Glomerular visceral epithelial cell (primary cell): Measurements from ENCODE around the gene BLZF1.
"Not testable (repeated sequence)": the region's sequence is repeated elsewhere in the genome, so short reads cannot be mapped to it uniquely, and the experiment has no call there.

Source experiments
- DNase-seq: peaks from one replicate; pipeline ENCODE4 v3.0.0-alpha.2; 2016; ENCODE audit errors: extremely low spot score

Gene BLZF1

GRCh38 chr1:169360415-169360814 lies 7.6 kb upstream of the BLZF1 start:
- DNase-seq, result no peak

- no peak for DNase-seq
Measured at GRCh38 chr1:169361281-169361680, 6.7 kb upstream of the BLZF1 start.

- DNase-seq, result peak; percentile 89
Measured at GRCh38 chr1:169363046-169363730, 4.8 kb upstream of the BLZF1 start.

GRCh38 chr1:169364948-169365347 lies 3.0 kb upstream of the BLZF1 start:
- no peak for DNase-seq

- no peak for DNase-seq
Measured at GRCh38 chr1:169367096-169367685, 804 bp upstream of the BLZF1 start.

- DNase-seq, result no peak
Measured at GRCh38 chr1:169368406-169368769, 393 bp downstream of the BLZF1 start.

- DNase-seq, result no peak
Measured at GRCh38 chr1:169371404-169371803, 3.4 kb downstream of the BLZF1 start.

- DNase-seq, result no peak
Measured at GRCh38 chr1:169381162-169381561, 13.2 kb downstream of the BLZF1 start.

- DNase-seq, result no peak
Measured at GRCh38 chr1:169383449-169383848, 15.5 kb downstream of the BLZF1 start.

GRCh38 chr1:169387399-169387798 lies 19.4 kb downstream of the BLZF1 start:
- DNase-seq, result no peak

GRCh38 chr1:169390303-169390702 lies 22.3 kb downstream of the BLZF1 start:
- no peak for DNase-seq

GRCh38 chr1:169392406-169392805 lies 24.4 kb downstream of the BLZF1 start:
- no peak for DNase-seq

GRCh38 chr1:169395955-169396354 lies 28.0 kb downstream of the BLZF1 start:
- no peak for DNase-seq

- not testable (repeated sequence) for DNase-seq
Measured at GRCh38 chr1:169402578-169402977, 34.6 kb downstream of the BLZF1 start.

- DNase-seq, result not testable (repeated sequence)
Measured at GRCh38 chr1:169408340-169408739, 40.3 kb downstream of the BLZF1 start.

GRCh38 chr1:169414952-169415351 lies 47.0 kb downstream of the BLZF1 start:
- DNase-seq, result no peak

GRCh38 chr1:169421309-169421708 lies 53.3 kb downstream of the BLZF1 start:
- no peak for DNase-seq

- no peak for DNase-seq
Measured at GRCh38 chr1:169426174-169426705, 58.2 kb downstream of the BLZF1 start.

GRCh38 chr1:169427081-169427641 lies 59.2 kb downstream of the BLZF1 start, which contains the start of gene CCDC181:
TSS of gene CCDC181 (minus strand) at chr1:169427474. CDS start at chr1:169424927, 2,547 bp downstream.
- peak; percentile 70 for DNase-seq
